K562 (cell line): ENCODE results near the gene TBX1. TPM values are rescaled to one million over a fixed set of nuclear protein-coding genes. Genes with fewer than 3 reads are reported as not detected.
A peak's percentile ranks its signal among the peaks of the same experiment; 100 is the strongest.

Source experiments
- CCAR2 ChIP-seq: fragments of 200-400 bp; formaldehyde crosslinking; IDR thresholded peaks from 2 replicates; pipeline ENCODE4 v1.6.1; 2017; ENCODE audit warnings: mild to moderate bottlenecking, low read depth, low read length
- GTF2A2 ChIP-seq: IDR thresholded peaks from 2 replicates; pipeline ENCODE4 v1.6.1; 2016; ENCODE audit warnings: mild to moderate bottlenecking, missing genetic modification characterization, missing compliant biosample characterization
- HLTF ChIP-seq: fragments of 450-650 bp; IDR thresholded peaks from 2 replicates; pipeline ENCODE4 v1.6.1; 2016
- PHTF2 ChIP-seq: fragments of 250-450 bp; sonication (Bioruptor Pico); IDR thresholded peaks from 2 replicates; pipeline ENCODE4 v1.5.0; 2021; ENCODE audit warnings: mild to moderate bottlenecking
- PTRF ChIP-seq: fragments of 450-650 bp; IDR thresholded peaks from 2 replicates; pipeline ENCODE4 v1.6.1; 2016; ENCODE audit warnings: mild to moderate bottlenecking, missing genetic modification characterization, missing compliant biosample characterization
- RBBP5 ChIP-seq: fragments of 200-600 bp; sonication (generic); IDR thresholded peaks from 2 replicates; pipeline ENCODE4 v1.6.1; 2012; ENCODE audit warnings: borderline replicate concordance, mild to moderate bottlenecking, low read length, control low read depth, inconsistent platforms; ENCODE audit not compliant: insufficient read depth, poor library complexity, severe bottlenecking
- RBM25 ChIP-seq: fragments of 200-400 bp; formaldehyde crosslinking; IDR thresholded peaks from 2 replicates; pipeline ENCODE4 v1.6.1; 2018; ENCODE audit warnings: low read length, low read depth, moderate library complexity; ENCODE audit not compliant: severe bottlenecking
- SRSF3 ChIP-seq: fragments of 200-400 bp; formaldehyde crosslinking; IDR thresholded peaks from 2 replicates; pipeline ENCODE4 v1.6.1; 2016; ENCODE audit warnings: mild to moderate bottlenecking, low read length, moderate library complexity; ENCODE audit not compliant: insufficient read depth
- ZBTB9 ChIP-seq: fragments of 450-650 bp; formaldehyde crosslinking; IDR thresholded peaks from 2 replicates; pipeline ENCODE4 v1.4.0; 2020; ENCODE audit warnings: mild to moderate bottlenecking, moderate library complexity
- ZNF224 ChIP-seq: sonication (generic); formaldehyde crosslinking; IDR thresholded peaks from 2 replicates; pipeline ENCODE4 v1.8.0; 2022; ENCODE audit warnings: mild to moderate bottlenecking, missing genetic modification reagents
- ZNF407 ChIP-seq: fragments of 450-650 bp; IDR thresholded peaks from 2 replicates; pipeline ENCODE4 v1.6.1; 2016; ENCODE audit warnings: low read depth
- polyA plus RNA-seq, 8 experiments: library from polyadenylated mRNA; depleted of rRNA in 4 of 8; stranded (reverse) in 5 of 8; unstranded in 3 of 8; fragments of >200 nt; fragmentation: Nextera tagmentation in 2 of 8; fragmentation: Illumina TruSeq in 1 of 8; extraction: Ambion mirVana in 2 of 8; extraction: Trizol in 1 of 8; gene quantifications; 2 replicates each; pipeline versions ENCODE4 v1.2.1 to v1.2.3, GENCODE V29; 2011 to 2014; ENCODE audit warnings: inconsistent platforms in 1 of 8, missing spikeins in 1 of 8
- total RNA-seq, 7 experiments: library from RNA; depleted of rRNA in 6 of 7; stranded (reverse); fragments of >200 nt in 6 of 7; fragmentation: Illumina TruSeq in 2 of 7; extraction: Trizol in 2 of 7; gene quantifications; 2 replicates each; pipeline versions ENCODE4 v1.2.1 to v1.2.3, GENCODE V29; 2011 to 2021; ENCODE audit warnings: low replicate concordance in 1 of 7
- TF ChIP-seq, protein P1 (sequence below): fragments of 250-450 bp; sonication (Bioruptor Pico); IDR thresholded peaks from 2 replicates; pipeline ENCODE4 v1.5.0; 2020; ENCODE audit warnings: mild to moderate bottlenecking, borderline replicate concordance
- TF ChIP-seq, protein P2 (sequence below): sonication (generic); formaldehyde crosslinking; IDR thresholded peaks from 2 replicates; pipeline ENCODE4 v1.8.1; 2023; ENCODE audit warnings: mild to moderate bottlenecking, missing genetic modification reagents, moderate library complexity

The TBX1 gene
- total and polyA plus RNA-seq, 9 of the 15 experiments (the other 6 are each of a cell fraction or from before 2014, with no cell fraction given): 0.07 to 35.0 (median 3.9) TPM

GRCh38 chr22:19766511-19767426 lies 6.2 kb downstream of the TBX1 start (continued):
- TF ChIP-seq ZNF407: no peak
- 0 out of 2 replicates have a peak, but pooled peaks have one; percentile 61 for TF ChIP-seq SRSF3
- TF ChIP-seq, protein P1, sequence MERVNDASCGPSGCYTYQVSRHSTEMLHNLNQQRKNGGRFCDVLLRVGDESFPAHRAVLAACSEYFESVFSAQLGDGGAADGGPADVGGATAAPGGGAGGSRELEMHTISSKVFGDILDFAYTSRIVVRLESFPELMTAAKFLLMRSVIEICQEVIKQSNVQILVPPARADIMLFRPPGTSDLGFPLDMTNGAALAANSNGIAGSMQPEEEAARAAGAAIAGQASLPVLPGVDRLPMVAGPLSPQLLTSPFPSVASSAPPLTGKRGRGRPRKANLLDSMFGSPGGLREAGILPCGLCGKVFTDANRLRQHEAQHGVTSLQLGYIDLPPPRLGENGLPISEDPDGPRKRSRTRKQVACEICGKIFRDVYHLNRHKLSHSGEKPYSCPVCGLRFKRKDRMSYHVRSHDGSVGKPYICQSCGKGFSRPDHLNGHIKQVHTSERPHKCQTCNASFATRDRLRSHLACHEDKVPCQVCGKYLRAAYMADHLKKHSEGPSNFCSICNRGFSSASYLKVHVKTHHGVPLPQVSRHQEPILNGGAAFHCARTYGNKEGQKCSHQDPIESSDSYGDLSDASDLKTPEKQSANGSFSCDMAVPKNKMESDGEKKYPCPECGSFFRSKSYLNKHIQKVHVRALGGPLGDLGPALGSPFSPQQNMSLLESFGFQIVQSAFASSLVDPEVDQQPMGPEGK (CRISPR knock-in tag): no peak
- TF ChIP-seq GTF2A2: no peak
- TF ChIP-seq RBBP5: no peak
- no peak for TF ChIP-seq HLTF
- no peak for TF ChIP-seq RBM25
- no peak for TF ChIP-seq ZBTB9 (CRISPR knock-in tag)
- TF ChIP-seq, protein P2, sequence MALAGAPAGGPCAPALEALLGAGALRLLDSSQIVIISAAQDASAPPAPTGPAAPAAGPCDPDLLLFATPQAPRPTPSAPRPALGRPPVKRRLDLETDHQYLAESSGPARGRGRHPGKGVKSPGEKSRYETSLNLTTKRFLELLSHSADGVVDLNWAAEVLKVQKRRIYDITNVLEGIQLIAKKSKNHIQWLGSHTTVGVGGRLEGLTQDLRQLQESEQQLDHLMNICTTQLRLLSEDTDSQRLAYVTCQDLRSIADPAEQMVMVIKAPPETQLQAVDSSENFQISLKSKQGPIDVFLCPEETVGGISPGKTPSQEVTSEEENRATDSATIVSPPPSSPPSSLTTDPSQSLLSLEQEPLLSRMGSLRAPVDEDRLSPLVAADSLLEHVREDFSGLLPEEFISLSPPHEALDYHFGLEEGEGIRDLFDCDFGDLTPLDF (CRISPR knock-in tag): no peak
- no peak for TF ChIP-seq PHTF2 (CRISPR knock-in tag)
- TF ChIP-seq CCAR2: no peak
- no peak for TF ChIP-seq ZNF224 (CRISPR knock-in tag)
- no peak for TF ChIP-seq PTRF (tag)
